Gastroesophageal sphincter (tissue), 4 donors: ENCODE data around the gene MTHFD2L. TPM values are rescaled to one million over a fixed set of nuclear protein-coding genes. Genes with fewer than 3 reads are reported as not detected.

Experiments
- ATAC-seq: fragments of 150-250 bp; one replicate; pipeline ENCODE4 v1.9.1; 2016; ENCODE audit warnings: mild to moderate bottlenecking, moderate library complexity
- H3K27ac ChIP-seq, 4 donors: fragments of 200-600 bp; sonication (generic) in 3 of 4; 1 replicate in 3 of 4; 2 replicates in 1 of 4; pipeline ENCODE4 v1.5.1; 2016 to 2019
- H3K27me3 ChIP-seq: fragments of 200-600 bp; sonication (generic); one replicate; pipeline ENCODE4 v1.5.1; 2019
- H3K36me3 ChIP-seq, 2 donors: fragments of 200-600 bp; sonication (generic); one replicate each; pipeline ENCODE4 v1.5.1; 2019; ENCODE audit warnings: control low read depth in 1 of 2
- H3K4me1 ChIP-seq, 3 donors: fragments of 200-600 bp; sonication (generic); 1 replicate in 2 of 3; 2 replicates in 1 of 3; pipeline ENCODE4 v1.5.1; 2016 to 2019; ENCODE audit warnings: control low read depth in 2 of 3
- H3K4me3 ChIP-seq, 2 donors: fragments of 200-600 bp; sonication (generic); one replicate each; pipeline ENCODE4 v1.5.1; 2019; ENCODE audit warnings: mild to moderate bottlenecking in 1 of 2, moderate library complexity in 1 of 2
- H3K9me3 ChIP-seq, 3 donors: fragments of 200-600 bp; sonication (generic); one replicate each; pipeline ENCODE4 v1.5.1; 2017 to 2019; ENCODE audit warnings: control low read depth in 2 of 3
- CTCF ChIP-seq, 4 experiments: fragments of 200-600 bp in 2 of 4; fragments of 450-650 bp in 2 of 4; sonication (generic) in 1 of 4; IDR thresholded peaks; one replicate each; pipeline ENCODE4 v1.5.1; 2017 to 2019; ENCODE audit warnings: antibody characterized with exemption in 4 of 4, mild to moderate bottlenecking in 2 of 4, moderate library complexity in 2 of 4
- EP300 ChIP-seq: sonication (generic); formaldehyde crosslinking; IDR thresholded peaks from one replicate; pipeline ENCODE4 v1.6.1; 2017; ENCODE audit warnings: antibody characterized with exemption, mild to moderate bottlenecking
- POLR2A ChIP-seq, 2 donors: fragments of 450-650 bp; IDR thresholded peaks; one replicate each; pipeline ENCODE4 v1.6.1; 2017; ENCODE audit warnings: antibody characterized with exemption in 2 of 2, mild to moderate bottlenecking in 2 of 2, moderate library complexity in 1 of 2
- POLR2AphosphoS5 ChIP-seq: sonication (generic); formaldehyde crosslinking; IDR thresholded peaks from one replicate; pipeline ENCODE4 v1.6.1; 2017; ENCODE audit warnings: antibody characterized with exemption
- WGBS, 2 donors: methylation state at CpG; one replicate each; pipeline ENCODE4 v1.1.5; 2018; ENCODE audit warnings: low coverage in 1 of 2; 5-methylcytosine and 5-hydroxymethylcytosine counted together
- total RNA-seq, 4 donors: library from RNA; depleted of rRNA; stranded (reverse); fragments of >200 nt; gene quantifications; one replicate each; pipeline ENCODE4 v1.1.0, GENCODE V29; 2016

Gene MTHFD2L
- total RNA-seq, 4 donors from 2014 or later, result 12.4 to 29.0 (median 23.4) TPM

DNA sequence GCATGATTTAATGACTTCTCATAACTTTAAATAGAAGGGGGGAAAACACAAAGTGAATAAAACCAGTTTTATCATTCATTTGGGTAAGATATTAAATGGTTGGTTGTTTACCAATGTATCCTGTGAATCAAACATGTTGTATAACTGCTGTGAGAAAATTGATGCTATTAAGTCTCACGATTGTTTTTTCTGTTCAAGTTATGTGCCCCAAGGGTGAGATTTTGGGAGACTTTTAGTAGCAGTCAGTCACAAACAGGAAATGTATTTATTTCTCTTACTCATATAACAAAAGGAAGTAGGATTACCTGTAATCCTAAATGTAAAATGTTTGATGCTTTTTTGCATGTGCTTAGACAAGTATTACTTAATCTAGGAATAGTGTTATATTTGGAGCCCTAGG is 39.2 kb downstream of the MTHFD2L start:
- Histone ChIP-seq H3K36me3 (peaks cover 0 to 18% of the 10 kb centered on the region in 2 donors), H3K4me1 (no peaks in the 10 kb centered on the region), H3K27me3 (no peaks in the 10 kb centered on the region), H3K9me3 (no peaks in the 10 kb centered on the region), H3K27ac (no peak overlapping the region), H3K4me3 (no peak overlapping the region)
- WGBS, 2 donors, result 60 to 77% methylated on average over 1 of the region's 1 CpG
- no peak for TF ChIP-seq POLR2AphosphoS5
- no peak for TF ChIP-seq EP300
- TF ChIP-seq CTCF (IDR thresholded peaks at IDR 0.05), result no peak
- ATAC-seq, result no peak

GRCh38 chr4:74202062-74202586 is 44.2 kb downstream of the MTHFD2L start:
- Histone ChIP-seq H3K27ac (no peak overlapping the region), H3K4me3 (no peak overlapping the region), H3K4me1 (no peaks in the 10 kb centered on the region), H3K27me3 (no peaks in the 10 kb centered on the region), H3K36me3 (peaks cover 0 to 26% of the 10 kb centered on the region in 2 donors), H3K9me3 (no peaks in the 10 kb centered on the region)
- TF ChIP-seq CTCF (IDR thresholded peaks at IDR 0.05) (no peak), POLR2AphosphoS5 (no peak), EP300 (no peak), POLR2A (IDR thresholded peaks at IDR 0.05) (no peak)
- no peak for ATAC-seq
- WGBS, 2 donors, result 41 to 66% methylated on average over 5 of the region's 5 CpGs

- no peak for TF ChIP-seq POLR2A (IDR thresholded peaks at IDR 0.05)
- TF ChIP-seq EP300, result no peak
- no peak for TF ChIP-seq CTCF (IDR thresholded peaks at IDR 0.05)
- no peak for TF ChIP-seq POLR2AphosphoS5
- no peaks in the 10 kb centered on the region for H3K27me3 ChIP-seq
- peaks cover 0 to 26% of the 10 kb centered on the region in 2 donors for H3K36me3 ChIP-seq
- H3K9me3 ChIP-seq, result no peaks in the 10 kb centered on the region
- H3K4me3 ChIP-seq, result no peak overlapping the region
- ATAC-seq, result no peak
- WGBS, 2 donors, result 90 to 92% methylated on average over 3 of the region's 3 CpGs
- H3K4me1 ChIP-seq, result no peaks in the 10 kb centered on the region
- no peak overlapping the region for H3K27ac ChIP-seq
Observed at GRCh38 chr4:74203467-74203866, 45.5 kb downstream of the MTHFD2L start.

DNA sequence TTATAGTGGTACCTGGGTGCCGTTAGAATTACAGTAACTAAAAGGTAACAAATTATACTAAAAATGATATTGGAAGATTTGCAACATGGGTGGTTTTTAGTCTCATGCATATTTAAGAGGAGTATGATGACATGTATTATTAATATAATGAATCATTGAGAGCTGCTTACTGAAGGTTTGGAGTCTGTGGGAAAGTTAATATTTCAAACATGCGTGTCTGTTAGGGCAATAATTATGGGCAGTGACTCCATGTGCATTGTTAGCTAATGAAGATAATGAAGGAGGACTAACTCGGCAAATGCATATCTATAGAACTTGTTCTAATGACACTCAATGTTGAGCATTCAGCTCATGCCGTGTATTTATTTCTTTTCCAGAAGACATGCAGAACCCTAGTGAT is 47.1 kb downstream of the MTHFD2L start:
- no peak for ATAC-seq
- TF ChIP-seq EP300 (no peak), POLR2AphosphoS5 (no peak), CTCF (IDR thresholded peaks at IDR 0.05) (no peak), POLR2A (IDR thresholded peaks at IDR 0.05) (no peak)
- H3K27me3 ChIP-seq, result no peaks in the 10 kb centered on the region
- H3K4me1 ChIP-seq, result no peaks in the 10 kb centered on the region
- WGBS, 2 donors, result 72 to 85% methylated on average over 4 of the region's 4 CpGs
- no peak overlapping the region for H3K27ac ChIP-seq
- peaks cover 0 to 26% of the 10 kb centered on the region in 2 donors for H3K36me3 ChIP-seq
- no peak overlapping the region for H3K4me3 ChIP-seq
- H3K9me3 ChIP-seq, result peaks cover 0 to 3% (median 0%) of the 10 kb centered on the region in 3 donors

GRCh38 chr4:74205559-74205958 is 47.6 kb downstream of the MTHFD2L start:
- Histone ChIP-seq H3K4me3 (no peak overlapping the region), H3K27ac (no peak overlapping the region)

More at GRCh38 chr4:74205559-74205958, 47.6 kb downstream of the MTHFD2L start:
- Histone ChIP-seq H3K9me3 (peaks cover 0 to 8% (median 0%) of the 10 kb centered on the region in 3 donors), H3K4me1 (no peaks in the 10 kb centered on the region), H3K36me3 (peaks cover 0 to 21% of the 10 kb centered on the region in 2 donors), H3K27me3 (no peaks in the 10 kb centered on the region)
- no peak for ATAC-seq
- TF ChIP-seq POLR2AphosphoS5 (no peak), CTCF (IDR thresholded peaks at IDR 0.05) (no peak), EP300 (no peak), POLR2A (IDR thresholded peaks at IDR 0.05) (no peak)
